AG08396 (cell line): ENCODE results near the gene MUCL3.
"Not testable (repeated sequence)": the region's sequence is repeated elsewhere in the genome, so short reads cannot be mapped to it uniquely, and the experiment has no call there.

Experiments used
- DNase-seq: peaks from one replicate; pipeline ENCODE4 v3.0.0; 2012; ENCODE audit warnings: low spot score, mixed read lengths

MUCL3 gene

DNA sequence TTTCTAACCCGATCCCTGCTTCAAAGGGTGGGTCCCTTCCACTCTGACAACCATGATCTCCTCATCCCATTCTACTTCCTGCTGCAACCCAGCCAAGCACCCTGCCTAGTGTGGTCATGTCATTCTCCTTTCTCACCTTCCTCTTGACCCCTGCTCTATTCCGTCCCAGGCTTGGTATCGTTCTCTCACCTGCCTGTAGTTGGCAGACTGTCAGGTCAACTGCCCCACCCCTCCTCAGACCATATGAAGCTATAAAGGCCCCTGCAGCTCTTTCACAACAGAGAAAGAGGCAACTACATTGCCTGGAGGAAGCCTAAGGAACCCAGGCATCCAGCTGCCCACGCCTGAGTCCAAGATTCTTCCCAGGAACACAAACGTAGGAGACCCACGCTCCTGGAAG is 42.7 kb downstream of the MUCL3 start, which contains the start of gene MUC21:
Gene MUC21, plus strand, starts transcription at position 280 of the 400 bp plus-strand sequence. CDS start 241 bp downstream, outside the sequence.
- DNase-seq: no peak

DNA sequence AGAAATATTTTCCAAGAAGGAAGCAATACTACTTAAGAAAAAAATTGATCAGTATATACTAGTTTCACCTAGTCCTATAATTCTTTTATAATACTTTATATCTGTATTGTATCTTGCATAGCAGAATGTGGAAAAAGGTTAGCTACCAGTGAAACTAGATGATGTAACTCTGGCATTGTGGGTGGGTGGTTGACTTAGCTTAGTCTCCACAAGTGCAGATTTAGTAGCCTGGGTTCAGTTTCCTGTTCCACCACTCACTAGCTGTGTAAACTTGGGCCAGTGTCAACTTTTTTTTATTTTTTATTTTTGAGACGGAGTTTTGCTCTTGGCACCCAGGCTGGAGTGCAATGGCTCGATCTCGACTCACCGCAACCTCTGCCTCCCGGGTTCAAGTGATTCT is 44.7 kb downstream of the MUCL3 start:
- no peak for DNase-seq

DNA sequence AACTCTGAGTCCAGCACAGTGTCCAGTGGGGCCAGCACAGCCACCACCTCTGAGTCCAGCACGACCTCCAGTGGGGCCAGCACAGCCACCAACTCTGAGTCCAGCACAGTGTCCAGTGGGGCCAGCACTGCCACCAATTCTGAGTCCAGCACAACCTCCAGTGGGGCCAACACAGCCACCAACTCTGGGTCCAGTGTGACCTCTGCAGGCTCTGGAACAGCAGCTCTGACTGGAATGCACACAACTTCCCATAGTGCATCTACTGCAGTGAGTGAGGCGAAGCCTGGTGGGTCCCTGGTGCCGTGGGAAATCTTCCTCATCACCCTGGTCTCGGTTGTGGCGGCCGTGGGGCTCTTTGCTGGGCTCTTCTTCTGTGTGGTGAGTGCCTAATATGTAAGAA is 46.5 kb downstream of the MUCL3 start:
- DNase-seq: no peak

DNA sequence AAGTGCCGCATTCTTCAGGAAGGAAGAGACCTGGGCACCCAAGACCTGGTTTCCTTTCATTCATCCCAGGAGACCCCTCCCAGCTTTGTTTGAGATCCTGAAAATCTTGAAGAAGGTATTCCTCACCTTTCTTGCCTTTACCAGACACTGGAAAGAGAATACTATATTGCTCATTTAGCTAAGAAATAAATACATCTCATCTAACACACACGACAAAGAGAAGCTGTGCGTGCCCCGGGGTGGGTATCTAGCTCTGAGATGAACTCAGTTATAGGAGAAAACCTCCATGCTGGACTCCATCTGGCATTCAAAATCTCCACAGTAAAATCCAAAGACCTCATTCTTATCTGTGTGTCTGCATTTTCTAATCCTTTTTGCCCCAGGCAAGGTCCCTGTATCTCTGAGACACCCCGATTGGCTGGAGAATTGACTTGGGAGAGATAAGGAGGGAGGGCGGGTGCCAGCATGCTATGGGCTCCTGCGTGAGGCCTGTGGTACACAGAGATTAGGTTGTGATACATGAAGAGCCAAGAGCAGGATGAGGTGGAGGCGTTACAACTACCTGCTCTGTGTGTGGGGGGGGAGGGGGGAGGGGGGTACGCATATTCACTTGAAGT is 47.5 kb downstream of the MUCL3 start:
- no peak for DNase-seq

DNA sequence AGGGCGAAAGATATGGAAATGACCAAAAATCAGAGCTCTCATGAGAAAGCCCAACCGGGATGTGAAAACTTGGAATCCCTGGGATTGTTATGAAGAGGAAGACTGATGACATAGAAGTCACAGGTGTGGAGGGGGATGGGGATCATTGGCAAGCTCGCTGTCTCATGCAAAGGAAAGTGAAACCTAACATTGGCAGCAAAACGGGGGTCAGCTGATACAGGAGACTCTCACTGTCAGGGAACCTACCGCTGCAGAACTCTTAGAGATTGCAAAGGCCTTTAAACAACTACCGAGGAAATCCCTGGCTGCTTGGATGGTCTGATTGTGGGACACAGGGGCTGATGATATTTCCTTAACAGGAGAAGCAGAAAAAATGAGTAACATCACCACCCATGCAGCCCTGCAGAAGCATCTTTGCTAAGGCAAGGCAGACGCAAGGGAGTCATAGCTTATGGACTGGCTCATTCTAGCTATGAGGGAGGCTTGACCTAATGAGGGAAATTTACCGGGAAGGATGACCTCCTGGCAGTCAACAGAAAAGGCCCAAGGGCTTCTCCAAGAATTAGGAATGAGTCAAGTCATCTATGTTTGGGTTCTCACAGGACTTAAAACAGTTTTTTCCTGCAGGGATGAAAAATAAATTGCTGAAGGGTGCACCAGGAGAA is 49.8 kb downstream of the MUCL3 start:
- no peak for DNase-seq

DNA sequence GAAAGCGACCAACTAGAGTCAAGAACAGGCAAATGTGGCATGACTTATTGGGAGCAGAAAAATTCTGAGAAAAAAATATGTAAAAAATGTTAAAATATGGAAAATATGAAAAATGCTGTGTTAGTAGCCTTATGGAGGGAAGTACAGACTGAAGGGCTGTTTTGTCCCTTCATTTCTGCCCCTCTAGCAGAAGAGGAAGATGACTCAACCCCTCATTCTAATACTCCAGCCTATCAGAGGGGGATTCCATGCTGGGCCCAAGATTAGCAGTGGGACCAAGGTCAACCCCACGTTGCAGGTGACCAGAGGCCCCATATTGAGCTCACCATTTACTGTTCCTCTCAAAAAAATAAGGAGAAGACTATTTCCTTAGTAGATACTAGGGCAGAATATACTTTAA is 51.1 kb downstream of the MUCL3 start:
- no peak for DNase-seq

DNA sequence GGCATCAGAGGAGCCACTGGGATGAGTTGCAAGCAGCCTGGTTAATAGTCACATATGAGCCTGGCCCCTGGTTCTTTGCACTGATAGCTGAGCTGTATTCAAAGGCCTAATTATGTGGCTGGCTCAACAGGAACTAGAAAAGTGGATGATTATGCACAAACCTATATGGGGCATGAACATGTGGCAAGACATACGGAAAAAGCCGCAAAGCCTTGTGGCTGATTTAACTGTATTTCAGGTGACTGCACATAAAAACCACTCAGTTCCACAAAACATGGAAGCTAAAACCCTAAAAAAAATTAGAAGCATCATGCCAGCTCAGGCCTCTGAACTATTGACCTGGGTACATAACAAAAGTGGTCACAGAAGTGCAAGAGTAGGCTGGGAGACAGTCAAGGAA is 56.5 kb downstream of the MUCL3 start:
- no peak for DNase-seq

DNA sequence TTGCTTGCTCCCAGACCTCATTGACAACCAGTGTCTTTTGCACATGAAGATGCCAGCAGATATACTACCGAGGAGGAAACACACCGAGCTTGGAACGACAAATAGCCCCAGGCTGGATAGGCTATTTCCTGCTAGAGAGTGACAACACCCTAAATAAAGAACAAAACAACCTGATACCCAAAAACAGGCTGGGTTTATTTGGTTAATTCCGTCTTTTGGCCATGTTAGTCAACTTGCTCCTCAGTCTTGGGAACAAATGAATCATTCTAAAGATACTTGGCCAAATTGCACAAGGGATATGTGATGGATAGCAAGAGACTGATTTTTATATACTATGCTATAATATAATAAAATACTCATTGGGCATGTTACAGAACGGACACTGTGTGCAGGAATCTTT is 58.0 kb downstream of the MUCL3 start:
- DNase-seq: peak; percentile 45

DNA sequence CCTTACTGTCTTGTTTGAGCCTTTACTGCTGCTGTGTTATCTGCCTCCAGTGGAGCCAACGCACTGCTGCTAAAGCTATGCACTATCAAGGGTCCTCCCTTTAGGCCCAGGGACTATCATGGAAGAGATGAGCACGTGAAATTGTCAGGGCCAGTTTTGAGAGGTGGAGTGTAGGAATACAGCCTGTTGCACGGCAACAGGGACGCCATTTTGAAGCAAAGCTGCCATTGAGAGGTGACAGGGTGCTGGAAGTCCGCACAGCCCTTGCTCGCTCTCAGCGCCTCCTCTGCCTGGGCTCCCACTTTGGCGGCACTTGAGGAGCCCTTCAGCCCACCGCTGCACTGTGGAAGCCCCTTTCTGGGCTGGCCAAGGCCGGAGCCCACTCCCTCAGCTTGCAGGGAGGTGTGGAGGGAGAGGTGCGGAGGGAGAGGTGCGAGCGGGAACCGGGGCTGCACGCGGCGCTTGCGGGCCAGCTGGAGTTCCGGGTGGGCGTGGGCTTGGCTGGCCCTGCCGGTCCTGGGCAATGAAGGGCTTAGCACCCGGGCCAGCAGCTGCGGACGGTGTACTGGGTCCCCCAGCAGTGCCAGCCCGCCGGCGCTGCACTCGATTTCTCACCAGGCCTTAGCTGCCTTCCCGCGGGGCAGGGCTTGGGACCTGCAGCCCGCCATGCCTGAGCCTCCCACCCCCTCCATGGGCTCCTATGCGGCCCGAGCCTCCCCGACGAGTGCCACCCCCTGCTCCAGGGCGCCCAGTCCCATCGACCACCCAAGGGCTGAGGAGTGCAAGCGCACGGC is 59.5 kb downstream of the MUCL3 start:
- DNase-seq: not testable (repeated sequence)

DNA sequence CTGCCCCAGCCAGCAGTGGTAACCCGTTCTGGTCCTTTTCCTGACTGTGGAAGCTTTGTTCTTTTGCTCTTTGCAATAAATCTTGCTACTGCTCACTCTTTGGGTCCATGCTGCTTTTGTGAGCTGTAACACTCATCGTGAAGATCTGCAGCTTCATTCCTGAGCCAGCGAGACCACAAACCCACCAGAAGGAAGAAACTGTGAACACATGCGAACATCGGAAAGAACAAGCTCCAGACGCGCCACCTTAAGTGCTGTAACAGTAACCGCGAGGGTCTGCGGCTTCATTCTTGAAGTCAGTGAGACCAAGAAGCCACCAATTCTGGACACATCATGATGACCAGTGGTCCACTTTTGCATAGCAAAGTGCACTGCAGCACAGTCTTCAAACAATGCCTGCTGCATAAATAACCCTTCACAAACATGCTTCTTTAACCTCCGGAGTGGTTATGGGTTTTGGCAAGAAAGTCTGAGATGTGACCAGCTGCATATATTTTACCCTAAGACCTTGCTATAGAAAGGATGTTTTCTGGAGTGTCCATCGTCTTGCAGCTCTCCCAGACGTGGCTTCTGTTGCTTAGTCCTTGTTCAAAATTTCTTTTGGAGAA is 60.6 kb downstream of the MUCL3 start:
- no peak for DNase-seq

DNA sequence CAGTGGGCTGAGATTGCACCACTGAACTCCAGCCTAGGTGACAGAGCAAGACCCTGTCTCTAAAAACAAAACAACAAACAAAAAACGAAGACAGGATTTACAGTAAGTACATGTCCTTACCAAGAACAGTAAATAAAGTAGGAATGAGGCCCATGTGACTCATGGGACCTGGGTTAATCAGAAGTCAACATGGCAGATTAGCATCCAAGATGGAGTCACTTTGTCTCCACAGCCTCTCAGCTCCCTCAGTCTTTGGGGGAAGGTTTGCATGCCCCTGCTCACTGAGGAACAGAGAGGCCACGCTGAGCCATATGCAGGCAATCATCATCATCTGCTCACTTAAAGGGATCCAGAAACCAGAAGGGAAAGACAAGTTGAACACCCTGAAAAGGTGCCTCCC is 61.7 kb downstream of the MUCL3 start:
- DNase-seq: no peak
